Prostate gland (tissue), 2 donors: ENCODE data around the gene LRCH3.

Source experiments
- CTCF ChIP-seq, 4 experiments: fragments of 200-600 bp in 2 of 4; fragments of 450-650 bp in 2 of 4; sonication (generic) in 2 of 4; IDR thresholded peaks; 1 replicate in 3 of 4; 2 replicates in 1 of 4; pipeline ENCODE4 v1.5.1; 2016 to 2019; ENCODE audit warnings: antibody characterized with exemption in 4 of 4, mild to moderate bottlenecking in 2 of 4, moderate library complexity in 2 of 4
- POLR2A ChIP-seq: fragments of 450-650 bp; IDR thresholded peaks from one replicate; pipeline ENCODE4 v1.6.1; 2016; ENCODE audit warnings: antibody characterized with exemption, mild to moderate bottlenecking
- POLR2AphosphoS5 ChIP-seq: sonication (generic); formaldehyde crosslinking; IDR thresholded peaks from one replicate; pipeline ENCODE4 v1.6.1; 2017; ENCODE audit warnings: antibody characterized with exemption

GRCh38 chr3:197810901-197811300, 19.8 kb downstream of the LRCH3 start:
- TF ChIP-seq CTCF (IDR thresholded peaks at IDR 0.05): no peak
- TF ChIP-seq POLR2AphosphoS5: no peak
- TF ChIP-seq POLR2A: no peak
